Stomach (tissue), 9 donors: ENCODE data around the gene RGL2. TPM values are rescaled to one million over a fixed set of nuclear protein-coding genes. Genes with fewer than 3 reads are reported as not detected.

Experiments used
- DNase-seq, 2 donors: peaks; one replicate each; pipeline versions ENCODE4 v3.0.0 to v3.0.0-alpha.2; 2013 to 2019
- H3K27ac ChIP-seq, 5 donors: fragments of 200-600 bp in 4 of 5; sonication (generic) in 4 of 5; one replicate each; pipeline ENCODE4 v1.5.1; 2013 to 2019; ENCODE audit warnings: mild to moderate bottlenecking in 1 of 5, moderate library complexity in 1 of 5
- H3K27me3 ChIP-seq, 3 donors: fragments of 200-600 bp; sonication (generic); one replicate each; pipeline ENCODE4 v1.5.1; 2017 to 2019; ENCODE audit warnings: mixed run types in 1 of 3
- H3K36me3 ChIP-seq, 4 donors: fragments of 200-600 bp; sonication (generic); 1 replicate in 3 of 4; 2 replicates in 1 of 4; pipeline ENCODE4 v1.5.1; 2016 to 2019
- H3K4me1 ChIP-seq, 4 donors: fragments of 200-600 bp; sonication (generic); one replicate each; pipeline ENCODE4 v1.5.1; 2016 to 2019
- H3K4me3 ChIP-seq, 4 donors: fragments of 200-600 bp; sonication (generic) in 3 of 4; one replicate each; pipeline ENCODE4 v1.5.1; 2016 to 2019; ENCODE audit warnings: mild to moderate bottlenecking in 1 of 4
- H3K9me3 ChIP-seq, 4 donors: fragments of 200-600 bp; sonication (generic); one replicate each; pipeline ENCODE4 v1.5.1; 2016 to 2019
- EP300 ChIP-seq: sonication (generic); formaldehyde crosslinking; IDR thresholded peaks from one replicate; pipeline ENCODE4 v1.6.1; 2017; ENCODE audit warnings: antibody characterized with exemption
- POLR2A ChIP-seq, 4 donors: fragments of 450-650 bp; IDR thresholded peaks; one replicate each; pipeline ENCODE4 v1.6.1; 2016; ENCODE audit warnings: antibody characterized with exemption in 4 of 4, control low read depth in 2 of 4, mild to moderate bottlenecking in 1 of 4, moderate library complexity in 1 of 4
- POLR2AphosphoS5 ChIP-seq, 3 donors: sonication (generic); formaldehyde crosslinking; IDR thresholded peaks; one replicate each; pipeline ENCODE4 v1.6.1; 2016; ENCODE audit warnings: antibody characterized with exemption in 3 of 3
- WGBS, 5 donors: extraction: QIAGEN DNeasy Blood & Tissue Kit in 3 of 5; methylation state at CpG; one replicate each; pipeline versions ENCODE4 v1.1.5 to v1.1.7; 2013 to 2018; 5-methylcytosine and 5-hydroxymethylcytosine counted together
- intact Hi-C: fragments of 100-400 bp; cut with DNase I; formaldehyde crosslinking; loops from one replicate; pipeline ENCODE4 v1.15.1; 2023; ENCODE audit warnings: low total_unique reads
- polyA plus RNA-seq, 3 donors: library from polyadenylated mRNA; stranded (reverse); fragments of 200-250 nt; gene quantifications; one replicate each; pipeline ENCODE4 v1.2.3, GENCODE V29; 2013
- total RNA-seq, 5 donors: library from RNA; depleted of rRNA; stranded (reverse); fragments of >200 nt; gene quantifications; one replicate each; pipeline versions ENCODE4 v1.1.0 to v1.2.3, GENCODE V29; 2014 to 2016
- TF ChIP-seq, protein P1 (sequence below), 7 experiments: fragments of 450-650 bp in 4 of 7; fragments of 200-600 bp in 3 of 7; sonication (generic) in 3 of 7; IDR thresholded peaks; one replicate each; pipeline ENCODE4 v1.5.1; 2016 to 2019; ENCODE audit warnings: antibody characterized with exemption in 7 of 7, control low read depth in 2 of 7, mild to moderate bottlenecking in 1 of 7
- donor health status: healthy with polysubstance abuse.
- donor health status: Bipolar disorder and iron deficiency.
- donor health status: healthy.

Gene RGL2
- total and polyA plus RNA-seq, 8 donors: 10.4 to 112 (median 48.5) TPM

DNA sequence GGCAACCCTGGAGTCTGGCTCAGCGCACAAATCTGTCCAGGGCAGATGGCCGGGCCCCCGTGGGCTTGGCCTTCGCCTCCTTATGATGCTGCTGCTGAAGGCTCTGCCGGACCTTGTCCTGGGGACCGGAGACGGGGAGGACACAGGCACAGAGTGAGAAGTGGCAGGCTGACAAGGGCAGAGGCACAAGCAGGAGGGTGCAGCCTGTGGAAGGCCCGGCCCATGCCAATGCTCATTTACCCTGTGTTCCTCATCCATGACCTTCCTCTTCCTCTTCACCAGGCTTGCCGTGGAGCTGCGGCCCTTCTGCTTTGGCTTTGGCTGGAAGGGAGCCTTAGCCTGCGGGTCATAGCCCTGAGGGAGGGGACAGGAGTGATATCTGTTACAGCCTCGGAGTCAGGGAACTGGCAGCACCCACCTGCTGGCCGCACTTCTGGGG lies 19.5 kb downstream of the RGL2 start:
- Histone ChIP-seq H3K27ac (peak overlapping the region in 2 of 5 donors; percentile 91 to 97), H3K27me3 (no peaks in the 10 kb centered on the region), H3K4me1 (peaks cover 38 to 61% (median 52%) of the 10 kb centered on the region in 4 donors), H3K4me3 (no peak overlapping the region), H3K9me3 (no peaks in the 10 kb centered on the region), H3K36me3 (peaks cover 48 to 84% (median 83%) of the 10 kb centered on the region in 4 donors)
- DNase-seq: peak in 1 of 2 donors; percentile 42
- WGBS, 5 donors: 56 to 80% (median 66%) methylated on average over 7 to 13 of the region's 13 CpGs
- intact Hi-C loops: no loop called here
- TF ChIP-seq, protein P1, sequence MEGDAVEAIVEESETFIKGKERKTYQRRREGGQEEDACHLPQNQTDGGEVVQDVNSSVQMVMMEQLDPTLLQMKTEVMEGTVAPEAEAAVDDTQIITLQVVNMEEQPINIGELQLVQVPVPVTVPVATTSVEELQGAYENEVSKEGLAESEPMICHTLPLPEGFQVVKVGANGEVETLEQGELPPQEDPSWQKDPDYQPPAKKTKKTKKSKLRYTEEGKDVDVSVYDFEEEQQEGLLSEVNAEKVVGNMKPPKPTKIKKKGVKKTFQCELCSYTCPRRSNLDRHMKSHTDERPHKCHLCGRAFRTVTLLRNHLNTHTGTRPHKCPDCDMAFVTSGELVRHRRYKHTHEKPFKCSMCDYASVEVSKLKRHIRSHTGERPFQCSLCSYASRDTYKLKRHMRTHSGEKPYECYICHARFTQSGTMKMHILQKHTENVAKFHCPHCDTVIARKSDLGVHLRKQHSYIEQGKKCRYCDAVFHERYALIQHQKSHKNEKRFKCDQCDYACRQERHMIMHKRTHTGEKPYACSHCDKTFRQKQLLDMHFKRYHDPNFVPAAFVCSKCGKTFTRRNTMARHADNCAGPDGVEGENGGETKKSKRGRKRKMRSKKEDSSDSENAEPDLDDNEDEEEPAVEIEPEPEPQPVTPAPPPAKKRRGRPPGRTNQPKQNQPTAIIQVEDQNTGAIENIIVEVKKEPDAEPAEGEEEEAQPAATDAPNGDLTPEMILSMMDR (IDR thresholded peaks at IDR 0.05): no peak
- no peak for TF ChIP-seq POLR2AphosphoS5 (IDR thresholded peaks at IDR 0.05)
- TF ChIP-seq POLR2A (IDR thresholded peaks at IDR 0.05): no peak
- TF ChIP-seq EP300: no peak

DNA sequence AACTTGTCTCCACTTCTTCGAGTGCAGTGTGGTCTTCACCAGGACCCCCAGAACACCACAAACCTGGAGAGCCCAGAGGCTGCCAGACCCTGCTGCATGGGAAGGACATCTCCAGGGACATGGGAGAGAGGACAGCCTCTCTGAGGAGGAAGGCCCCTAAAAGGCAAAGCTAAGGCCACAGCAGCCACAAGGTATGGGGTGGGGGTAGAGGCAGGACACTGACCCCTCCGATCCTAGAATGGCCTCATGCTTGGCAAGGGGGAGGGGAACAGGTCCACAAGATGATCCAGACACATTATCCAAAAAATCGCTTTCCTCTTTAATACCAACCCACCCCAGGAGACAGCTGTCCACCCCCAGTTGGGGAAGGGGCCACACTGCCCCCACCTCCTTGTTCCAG lies 19.9 kb downstream of the RGL2 start:
- TF ChIP-seq, protein P1 (IDR thresholded peaks at IDR 0.05): no peak
- TF ChIP-seq POLR2A (IDR thresholded peaks at IDR 0.05) (no peak), EP300 (no peak), POLR2AphosphoS5 (IDR thresholded peaks at IDR 0.05) (no peak)

DNA sequence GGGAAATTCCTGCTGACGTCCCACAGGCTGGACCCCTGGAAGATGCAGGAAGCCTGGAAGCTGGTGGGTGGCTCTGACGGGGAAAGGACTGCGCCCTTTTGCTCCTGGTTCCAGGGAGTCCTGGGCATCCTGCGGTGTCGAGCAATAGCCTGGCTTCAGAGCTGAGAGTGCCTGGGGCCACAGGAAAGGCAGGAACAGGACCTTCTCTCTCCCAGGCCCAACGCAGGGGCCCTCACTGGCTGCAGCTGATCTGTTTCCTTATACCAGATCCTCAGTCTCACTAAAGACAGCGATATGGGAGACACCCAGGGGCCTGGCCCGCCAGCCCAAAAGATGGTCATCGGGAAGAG lies 20.4 kb downstream of the RGL2 start:
- Histone ChIP-seq H3K36me3 (peaks cover 49 to 84% (median 83%) of the 10 kb centered on the region in 4 donors), H3K4me1 (peaks cover 47 to 71% (median 62%) of the 10 kb centered on the region in 4 donors), H3K4me3 (peak overlapping the region in 3 of 4 donors; percentile 70 to 77 (median 72)), H3K27me3 (no peaks in the 10 kb centered on the region), H3K9me3 (no peaks in the 10 kb centered on the region), H3K27ac (peak overlapping the region; percentile 91 to 97 (median 95))
- intact Hi-C loops: no loop called here
- TF ChIP-seq POLR2AphosphoS5 (IDR thresholded peaks at IDR 0.05): no peak
- 75 to 82% (median 79%) methylated on average over 6 to 9 of the region's 9 CpGs for WGBS, 5 donors
- DNase-seq: no peak

More for the DNA sequence above, 19.9 kb downstream of the RGL2 start:
- H3K36me3 ChIP-seq: peaks cover 49 to 84% (median 83%) of the 10 kb centered on the region in 4 donors
- peak overlapping the region in 3 of 5 donors; percentile 91 to 97 (median 96) for H3K27ac ChIP-seq
- intact Hi-C loops: no loop called here
- H3K4me1 ChIP-seq: peaks cover 43 to 66% (median 57%) of the 10 kb centered on the region in 4 donors
- no peaks in the 10 kb centered on the region for H3K9me3 ChIP-seq
- 74 to 88% (median 83%) methylated on average over 3 of the region's 3 CpGs for WGBS, 5 donors
- H3K27me3 ChIP-seq: no peaks in the 10 kb centered on the region
- peak in 1 of 2 donors; percentile 7 for DNase-seq
- peak overlapping the region in 2 of 4 donors; percentile 70 to 77 for H3K4me3 ChIP-seq

DNA sequence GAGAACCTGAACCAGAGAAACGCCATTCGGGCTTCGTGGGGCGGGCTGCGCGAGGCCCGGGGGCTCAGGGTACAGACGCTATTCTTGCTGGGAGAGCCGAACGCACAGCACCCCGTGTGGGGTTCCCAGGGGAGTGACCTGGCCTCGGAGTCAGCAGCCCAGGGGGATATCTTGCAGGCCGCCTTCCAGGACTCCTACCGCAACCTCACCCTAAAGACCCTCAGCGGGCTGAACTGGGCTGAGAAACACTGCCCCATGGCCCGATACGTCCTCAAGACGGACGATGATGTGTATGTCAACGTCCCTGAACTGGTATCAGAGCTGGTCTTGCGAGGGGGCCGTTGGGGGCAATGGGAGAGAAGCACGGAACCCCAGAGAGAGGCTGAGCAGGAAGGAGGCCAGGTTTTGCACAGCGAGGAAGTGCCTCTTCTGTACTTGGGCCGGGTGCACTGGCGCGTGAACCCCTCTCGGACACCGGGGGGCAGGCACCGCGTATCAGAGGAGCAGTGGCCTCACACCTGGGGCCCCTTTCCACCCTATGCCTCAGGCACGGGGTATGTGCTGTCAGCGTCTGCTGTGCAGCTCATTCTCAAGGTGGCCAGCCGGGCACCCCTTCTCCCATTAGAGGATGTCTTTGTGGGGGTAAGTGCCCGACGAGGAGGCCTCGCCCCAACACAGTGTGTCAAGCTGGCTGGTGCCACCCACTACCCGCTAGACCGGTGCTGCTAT lies 20.9 kb downstream of the RGL2 start:
- H3K36me3 ChIP-seq: peaks cover 45 to 82% (median 79%) of the 10 kb centered on the region in 4 donors
- H3K9me3 ChIP-seq: no peaks in the 10 kb centered on the region
- H3K4me3 ChIP-seq: peak overlapping the region; percentile 70 to 79 (median 74)
- no peaks in the 10 kb centered on the region for H3K27me3 ChIP-seq
- peaks cover 52 to 76% (median 67%) of the 10 kb centered on the region in 4 donors for H3K4me1 ChIP-seq
- WGBS, 5 donors: 33 to 49% (median 44%) methylated on average over 15 to 39 of the region's 39 CpGs
- peak overlapping the region; percentile 91 to 97 (median 95) for H3K27ac ChIP-seq
- TF ChIP-seq EP300 (no peak), POLR2A (IDR thresholded peaks at IDR 0.05) (no peak)
- TF ChIP-seq, protein P1 (IDR thresholded peaks at IDR 0.05): no peak
- peak in 1 of 2 donors; percentile 42 for DNase-seq
- intact Hi-C loops: no loop called here
